Right ventricle myocardium inferior (tissue), 1 donor: ENCODE results near the gene PHLDB1. TPM values are rescaled to one million over a fixed set of nuclear protein-coding genes. Genes with fewer than 3 reads are reported as not detected.
A peak's percentile ranks its signal among the peaks of the same experiment; 100 is the strongest.
"Not testable (repeated sequence)": the region's sequence is repeated elsewhere in the genome, so short reads cannot be mapped to it uniquely, and the experiment has no call there.

Experiments
- ATAC-seq: fragments of 200-7000 bp; cut with Tn5 transposase; one replicate; pipeline ENCODE4 v1.9.1; 2020; ENCODE audit warnings: mild to moderate bottlenecking, moderate library complexity
- DNase-seq: peaks from one replicate; pipeline ENCODE4 v3.0.0; 2021; ENCODE audit errors: missing footprints
- intact Hi-C: fragments of 100-400 bp; cut with DNase I; formaldehyde crosslinking; loops from one replicate; pipeline ENCODE4 v1.11.0; 2022
- long read RNA-seq: library from polyadenylated mRNA; unstranded; transcript quantifications from one replicate; pipeline ENCODE4 v2.0.0, GENCODE V29; 2021
- total RNA-seq: library from RNA; stranded (reverse); fragmentation: NEBNext Ultra II Directional; extraction: Animal tissue kit (Norgen Biotek cat#: 25700); gene quantifications from one replicate; pipeline ENCODE4 v1.2.1, GENCODE V29; 2021
- donor health status: DM: no; HTN: yes; CAD: no; lungs with severe emphysema.

The PHLDB1 gene
- 115 TPM for total RNA-seq
- long read RNA-seq, full-length matches to known transcripts, result 4 of 50 reads
- long read RNA-seq, partial matches to known transcripts, result 32 of 50 reads
- long read RNA-seq, other reads (novel, unspliced or antisense), result 14 of 50 reads

GRCh38 chr11:118607401-118608359, at the start of gene PHLDB1:
Gene PHLDB1, plus strand, starts transcription at chr11:118607615. Its CDS starts 6,222 bp downstream, at chr11:118613837.
- intact Hi-C loops, result no loop called here
- DNase-seq (peak; percentile 88), ATAC-seq (peak; percentile 44)

- intact Hi-C loops, result no loop called here
- ATAC-seq, result no peak
- no peak for DNase-seq
Observed at GRCh38 chr11:118560806-118561205, 46.6 kb upstream of the PHLDB1 start.

- intact Hi-C loops, result no loop called here
- ATAC-seq (peak; percentile 44), DNase-seq (peak; percentile 72)
Observed at GRCh38 chr11:118565051-118565450, 42.4 kb upstream of the PHLDB1 start.

GRCh38 chr11:118569670-118570069, 37.7 kb upstream of the PHLDB1 start:
- intact Hi-C loops, result no loop called here
- DNase-seq (no peak), ATAC-seq (no peak)

- DNase-seq (no peak), ATAC-seq (no peak)
- intact Hi-C loops, result no loop called here
Observed at GRCh38 chr11:118570787-118571186, 36.6 kb upstream of the PHLDB1 start.

- ATAC-seq, DNase-seq, intact Hi-C loops: not testable (repeated sequence)
Observed at GRCh38 chr11:118571701-118572060, 35.7 kb upstream of the PHLDB1 start.

GRCh38 chr11:118572061-118572980, 35.1 kb upstream of the PHLDB1 start, which contains the start of gene ARCN1:
Gene ARCN1, plus strand, starts transcription at chr11:118572409. Its CDS starts 139 bp downstream, at chr11:118572548.
- ATAC-seq, result peak; percentile 89
- DNase-seq, result peak; percentile 92
- intact Hi-C loops, result no loop called here

GRCh38 chr11:118572981-118573550, 34.3 kb upstream of the PHLDB1 start:
- intact Hi-C loops, result no loop called here
- DNase-seq (no peak), ATAC-seq (peak; percentile 21)

- intact Hi-C loops, result no loop called here
- DNase-seq, result no peak
- no peak for ATAC-seq
Observed at GRCh38 chr11:118574636-118575035, 32.8 kb upstream of the PHLDB1 start.

GRCh38 chr11:118577995-118578394, 29.4 kb upstream of the PHLDB1 start:
- DNase-seq, intact Hi-C loops, ATAC-seq: not testable (repeated sequence)

- ATAC-seq (no peak), DNase-seq (no peak)
- intact Hi-C loops, result no loop called here
Observed at GRCh38 chr11:118581057-118581456, 26.4 kb upstream of the PHLDB1 start.

GRCh38 chr11:118587952-118588351, 19.5 kb upstream of the PHLDB1 start:
- DNase-seq (no peak), ATAC-seq (peak; percentile 27)
- intact Hi-C loops, result no loop called here

- peak; percentile 60 for ATAC-seq
- no peak for DNase-seq
- intact Hi-C loops, result no loop called here
Observed at GRCh38 chr11:118592616-118593367, 14.6 kb upstream of the PHLDB1 start.

- ATAC-seq, result peak; percentile 15
- DNase-seq, result not testable (repeated sequence)
- intact Hi-C loops, result loop anchor here (2.0 kb wide), 2 partner anchors 16 to 64 kb away; no protein-coding TSS in a partner anchor
Observed at GRCh38 chr11:118594984-118595383, 12.4 kb upstream of the PHLDB1 start.

GRCh38 chr11:118596224-118597146, 10.9 kb upstream of the PHLDB1 start:
- DNase-seq (no peak), ATAC-seq (no peak)
- intact Hi-C loops, result no loop called here

- intact Hi-C loops, result no loop called here
- no peak for DNase-seq
Observed at GRCh38 chr11:118597556-118597955, 9.9 kb upstream of the PHLDB1 start.

GRCh38 chr11:118602331-118602730, 5.1 kb upstream of the PHLDB1 start:
- intact Hi-C loops, result no loop called here
- ATAC-seq, result peak; percentile 64
- peak; percentile 74 for DNase-seq

More at GRCh38 chr11:118597556-118597955, 9.9 kb upstream of the PHLDB1 start:
- no peak for ATAC-seq
